Activated T-cell treated with anti-CD3 and anti-CD28 coated beads for 48 hours (primary cell): ENCODE results near the gene NWD2.
"Not testable (repeated sequence)": the region's sequence is repeated elsewhere in the genome, so short reads cannot be mapped to it uniquely, and the experiment has no call there.

Experiments
- DNase-seq: peaks from one replicate; pipeline ENCODE4 v3.0.0-alpha.2; 2020; ENCODE audit warnings: low read depth

The NWD2 gene

DNA sequence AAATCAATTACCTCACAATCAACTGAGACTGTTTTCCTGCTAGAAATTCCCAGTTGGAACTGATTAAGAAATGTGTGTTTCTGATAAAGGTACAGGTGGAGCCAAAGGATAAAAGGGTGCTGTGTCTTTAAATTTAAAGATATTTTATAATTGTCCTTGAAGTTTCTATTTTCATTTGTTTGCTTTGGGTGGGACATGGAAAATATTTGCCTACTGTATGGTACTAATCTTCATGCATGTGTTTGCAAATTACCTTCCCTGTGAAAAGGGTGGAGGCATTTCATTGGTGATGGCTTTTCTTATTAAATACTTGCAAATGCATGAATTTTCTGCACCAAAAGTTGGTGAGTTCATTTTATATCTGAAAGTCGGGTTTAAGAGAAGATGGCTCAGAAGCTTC, 225.7 kb downstream of the NWD2 start:
- DNase-seq, result no peak

DNA sequence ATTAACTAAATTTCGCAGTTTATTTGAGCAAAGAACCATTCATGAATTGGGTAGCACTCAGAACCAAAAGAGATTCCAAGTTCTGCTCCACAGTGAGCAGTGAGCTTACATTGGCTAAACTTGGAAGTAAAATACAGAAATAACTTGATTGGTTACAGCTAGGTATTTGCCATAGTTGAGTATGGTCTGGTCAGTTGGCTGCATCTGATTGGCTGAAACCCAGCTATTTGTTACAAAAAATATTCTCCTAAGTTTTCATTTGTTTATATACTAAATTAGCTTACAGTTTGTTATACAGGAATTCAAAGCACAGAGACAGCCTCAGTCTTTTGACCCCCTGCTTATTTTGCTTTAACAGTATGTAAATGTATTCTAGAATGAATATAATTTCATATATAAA, 226.6 kb downstream of the NWD2 start:
- no peak for DNase-seq

GRCh38 chr4:37471971-37472370, 227.4 kb downstream of the NWD2 start:
- no peak for DNase-seq

GRCh38 chr4:37473807-37474206, 229.3 kb downstream of the NWD2 start:
- no peak for DNase-seq

DNA sequence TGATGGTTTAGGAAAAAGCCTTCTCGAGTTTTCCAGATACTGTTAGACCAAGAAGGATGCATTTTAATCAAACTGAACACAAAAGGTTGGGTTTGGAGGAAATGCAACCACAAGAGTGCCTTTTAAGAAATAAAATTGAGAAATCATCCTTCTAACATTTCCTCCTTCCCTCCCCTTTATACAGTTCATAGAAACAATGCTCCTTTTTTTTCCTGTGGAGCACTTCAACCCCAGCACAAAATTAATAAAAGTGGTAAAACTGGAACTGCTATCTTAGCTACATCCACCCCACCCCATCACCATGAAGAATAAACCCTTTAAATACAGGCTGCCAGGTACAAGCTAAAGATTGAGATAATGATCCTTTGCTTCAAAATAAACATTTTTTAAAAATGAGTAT, 230.5 kb downstream of the NWD2 start:
- DNase-seq, result no peak

GRCh38 chr4:37475776-37476175, 231.2 kb downstream of the NWD2 start:
- no peak for DNase-seq

DNA sequence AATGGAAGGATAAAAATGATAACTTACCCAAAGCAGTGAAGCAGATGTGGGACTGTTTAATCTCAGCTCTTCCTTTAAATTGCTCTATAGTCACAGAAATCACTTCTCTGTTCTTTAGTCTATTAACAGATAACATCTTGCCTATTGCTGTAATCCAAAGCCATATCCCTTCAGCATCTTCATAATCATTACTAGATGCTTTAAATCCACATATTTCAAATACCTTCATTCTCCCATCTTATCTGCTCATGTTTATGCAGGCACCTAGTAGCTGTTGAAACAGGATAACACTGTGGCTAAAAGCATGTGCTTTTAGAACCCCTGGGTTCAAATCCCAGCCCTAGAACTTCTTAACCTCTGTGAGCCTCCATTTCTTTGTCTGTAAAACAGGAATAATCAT, 231.7 kb downstream of the NWD2 start:
- no peak for DNase-seq

- DNase-seq, result no peak
These were observed 232.1 kb downstream of the NWD2 start for GRCh38 chr4:37476691-37477090.

DNA sequence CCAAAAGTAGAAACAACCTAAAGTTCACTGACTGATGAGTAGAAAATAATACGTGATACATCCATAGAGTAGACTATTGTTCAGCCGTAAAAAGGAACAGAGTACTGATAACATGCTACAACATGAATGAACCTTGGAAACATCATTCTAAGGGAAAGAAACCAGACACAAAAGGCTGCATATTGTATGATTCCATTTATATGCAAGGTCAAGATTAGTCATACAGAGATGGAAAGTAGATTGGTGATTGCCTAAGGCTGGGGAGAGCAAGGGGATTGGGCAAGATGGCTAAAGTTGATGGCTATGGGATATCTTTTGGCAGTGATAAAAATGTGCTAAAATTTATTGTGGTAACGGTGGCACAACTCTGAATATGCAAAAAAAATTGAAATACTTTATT, 232.6 kb downstream of the NWD2 start:
- DNase-seq, result no peak

DNA sequence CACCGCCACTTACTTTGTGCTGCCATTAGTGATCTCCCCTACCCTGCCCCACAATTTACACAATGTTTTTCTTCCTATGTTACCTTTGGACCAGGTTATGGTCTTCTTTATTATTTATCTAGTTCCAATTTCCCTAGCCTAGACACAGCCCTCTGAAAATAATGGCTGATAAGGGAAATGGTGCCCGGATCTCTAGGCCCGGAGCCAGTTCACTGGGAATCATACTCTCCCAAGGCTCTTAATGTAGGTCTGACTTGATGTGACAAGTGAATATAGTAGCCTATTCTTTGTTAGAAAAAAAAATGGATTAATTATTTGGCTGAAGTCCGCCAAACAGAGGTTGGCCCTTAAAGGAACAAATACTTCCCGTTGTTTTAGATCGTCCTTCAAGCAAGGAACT, 233.6 kb downstream of the NWD2 start:
- no peak for DNase-seq

DNA sequence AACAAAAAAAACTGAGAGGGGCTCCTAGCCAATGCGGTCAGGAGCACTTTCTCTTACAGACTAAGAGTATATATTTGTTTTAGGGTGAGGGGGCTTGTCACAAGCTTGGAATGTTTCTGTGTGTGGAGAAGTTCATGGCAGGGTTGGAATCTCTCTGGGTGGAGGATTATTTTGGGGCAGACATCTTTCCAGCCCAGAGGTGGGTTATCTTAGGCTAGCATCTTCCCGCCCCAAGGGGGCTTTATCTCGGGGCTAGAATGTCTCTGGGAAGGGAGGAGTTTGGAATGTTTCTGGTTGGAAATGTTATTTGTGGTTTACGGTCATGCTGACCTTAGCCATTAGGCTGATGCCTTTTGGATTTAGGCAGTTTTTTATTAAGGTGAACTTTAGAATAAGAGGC, 236.0 kb downstream of the NWD2 start:
- DNase-seq, result no peak

DNA sequence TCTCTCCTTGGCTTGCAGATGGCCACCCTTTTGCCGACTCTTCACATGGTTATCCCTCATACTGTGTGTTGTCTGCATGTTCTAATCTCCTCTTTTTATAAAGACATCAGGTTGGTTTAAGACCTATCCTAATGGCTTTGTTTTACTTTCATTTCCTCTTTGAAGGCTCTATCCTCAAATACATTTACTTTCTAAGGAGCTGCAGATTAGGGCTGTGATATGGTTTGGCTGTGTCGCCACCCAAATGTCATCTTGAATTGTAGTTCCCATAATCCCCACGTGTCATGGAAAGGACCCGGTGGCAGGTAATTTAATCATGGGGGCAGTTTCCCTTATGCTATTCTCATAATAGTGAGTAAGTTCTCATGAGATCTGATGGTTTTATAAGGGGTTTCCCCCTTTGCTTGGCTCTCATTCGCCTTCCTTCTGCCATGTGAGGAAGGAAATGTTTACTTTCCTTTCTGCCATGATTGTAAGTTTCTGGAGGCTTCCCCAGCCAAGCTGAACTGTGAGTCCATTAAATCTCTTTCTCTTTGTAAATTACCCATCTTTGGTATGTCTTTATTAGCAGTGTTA, 237.1 kb downstream of the NWD2 start:
- DNase-seq, result no peak

- DNase-seq, result no peak
These were observed 237.8 kb downstream of the NWD2 start for GRCh38 chr4:37482236-37482913.

GRCh38 chr4:37483610-37484009, 239.1 kb downstream of the NWD2 start:
- DNase-seq, result no peak

DNA sequence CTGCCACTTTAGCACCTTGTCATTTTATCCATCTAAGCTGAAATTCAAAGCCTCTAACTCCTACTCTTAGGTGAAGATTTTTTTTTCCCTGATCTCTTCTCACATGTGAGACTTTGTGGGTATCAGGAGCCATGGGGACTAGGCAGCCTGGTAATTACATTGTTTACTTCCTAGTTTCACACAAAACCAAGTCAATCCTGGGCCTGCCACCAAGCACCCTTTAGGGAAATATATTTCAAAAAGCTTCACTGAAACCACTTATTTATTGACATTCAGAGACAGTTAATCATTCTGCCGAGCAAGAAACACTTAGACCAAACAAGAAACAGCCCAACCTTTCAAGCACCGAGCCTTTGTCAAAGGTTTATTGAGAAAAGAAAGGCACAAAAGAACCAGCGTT, 241.6 kb downstream of the NWD2 start:
- DNase-seq, result no peak

GRCh38 chr4:37487668-37488067, 243.1 kb downstream of the NWD2 start:
- DNase-seq, result no peak

DNA sequence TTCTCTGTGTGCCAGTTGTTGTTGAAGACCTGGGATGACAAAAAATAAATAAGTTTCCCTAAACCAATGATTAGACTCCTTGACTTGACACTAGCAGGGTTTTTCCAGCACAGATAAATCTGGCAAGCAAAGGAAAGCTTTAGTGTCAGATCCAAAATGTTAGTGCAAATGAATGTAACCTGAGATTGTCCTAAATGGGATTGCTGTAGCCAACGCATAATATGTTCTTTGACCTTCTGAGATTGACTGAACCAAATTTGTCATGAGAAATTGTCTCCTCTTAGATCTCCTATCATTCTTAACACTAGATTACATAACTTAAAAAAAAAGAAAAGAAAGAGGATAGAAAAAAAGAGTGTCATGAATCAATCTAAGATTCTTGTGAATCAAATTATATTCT, 245.2 kb downstream of the NWD2 start:
- no peak for DNase-seq

GRCh38 chr4:37490391-37491347, 246.1 kb downstream of the NWD2 start:
- no peak for DNase-seq

- not testable (repeated sequence) for DNase-seq
These were observed 250.8 kb downstream of the NWD2 start for GRCh38 chr4:37495353-37495752.
